NT2/D1 (cell line): ENCODE measurements around the gene OSGIN1.

Source experiments
- DNase-seq: peaks from one replicate; pipeline ENCODE4 v3.0.0-alpha.2; 2011; ENCODE audit warnings: low read depth, low spot score
- H3K27me3 ChIP-seq: 2 replicates; pipeline ENCODE4 v1.6.0; 2011; ENCODE audit warnings: mild to moderate bottlenecking; ENCODE audit not compliant: insufficient read length, insufficient read depth
- H3K36me3 ChIP-seq: 2 replicates; pipeline ENCODE4 v1.6.1; 2011; ENCODE audit warnings: mild to moderate bottlenecking, low read length, mixed read lengths; ENCODE audit not compliant: insufficient read depth, insufficient read length
- H3K4me1 ChIP-seq: 2 replicates; pipeline ENCODE4 v1.5.1; 2011; ENCODE audit not compliant: insufficient read depth, insufficient read length
- H3K4me3 ChIP-seq: 2 replicates; pipeline ENCODE4 v1.5.1; 2011; ENCODE audit warnings: low read depth; ENCODE audit not compliant: insufficient read length
- H3K9ac ChIP-seq: 2 replicates; pipeline ENCODE4 v1.6.0; 2011; ENCODE audit warnings: low read depth; ENCODE audit not compliant: insufficient read length
- H3K9me3 ChIP-seq: 2 replicates; pipeline ENCODE4 v1.5.1; 2011; ENCODE audit warnings: mild to moderate bottlenecking, low read length; ENCODE audit not compliant: insufficient read depth
- SUZ12 ChIP-seq: IDR thresholded peaks from 2 replicates; pipeline ENCODE4 v1.6.1; 2011; ENCODE audit not compliant: insufficient read length, insufficient read depth; ENCODE audit errors: extremely low read depth
- YY1 ChIP-seq: IDR thresholded peaks from 2 replicates; pipeline ENCODE4 v1.6.1; 2011; ENCODE audit not compliant: insufficient read length, insufficient read depth
- ZNF274 ChIP-seq: IDR thresholded peaks from 2 replicates; pipeline ENCODE4 v1.6.1; 2011; ENCODE audit warnings: mild to moderate bottlenecking, low read depth, low read length

The OSGIN1 gene

GRCh38 chr16:83957296-83957855 is 4.3 kb downstream of the OSGIN1 start:
- TF ChIP-seq ZNF274 (no peak), YY1 (no peak), SUZ12 (no peak)
- no peak overlapping the region for H3K9ac ChIP-seq
- H3K27me3 ChIP-seq: peaks cover 13% of the 10 kb centered on the region
- DNase-seq: no peak
- peaks cover 12% of the 10 kb centered on the region for H3K4me1 ChIP-seq
- peaks cover 8% of the 10 kb centered on the region for H3K36me3 ChIP-seq
- H3K9me3 ChIP-seq: no peaks in the 10 kb centered on the region
- no peak overlapping the region for H3K4me3 ChIP-seq

- Histone ChIP-seq H3K27me3 (peaks cover 13% of the 10 kb centered on the region), H3K9me3 (no peaks in the 10 kb centered on the region), H3K9ac (no peak overlapping the region), H3K4me3 (no peak overlapping the region), H3K4me1 (peaks cover 9% of the 10 kb centered on the region), H3K36me3 (peaks cover 8% of the 10 kb centered on the region)
- no peak for TF ChIP-seq SUZ12
- TF ChIP-seq YY1: no peak
- TF ChIP-seq ZNF274: no peak
- DNase-seq: no peak
Observed at GRCh38 chr16:83958137-83958845, 5.3 kb downstream of the OSGIN1 start.

- TF ChIP-seq SUZ12 (no peak), ZNF274 (no peak), YY1 (no peak)
- H3K27me3 ChIP-seq: peaks cover 13% of the 10 kb centered on the region
- no peak for DNase-seq
- peaks cover 8% of the 10 kb centered on the region for H3K36me3 ChIP-seq
- H3K9ac ChIP-seq: no peak overlapping the region
- peaks cover 9% of the 10 kb centered on the region for H3K4me1 ChIP-seq
- H3K9me3 ChIP-seq: no peaks in the 10 kb centered on the region
- no peak overlapping the region for H3K4me3 ChIP-seq
Observed at GRCh38 chr16:83958846-83959565, 6.0 kb downstream of the OSGIN1 start.

- Histone ChIP-seq H3K9ac (no peak overlapping the region), H3K36me3 (peaks cover 8% of the 10 kb centered on the region), H3K4me1 (peaks cover 7% of the 10 kb centered on the region), H3K4me3 (no peak overlapping the region), H3K27me3 (peaks cover 10% of the 10 kb centered on the region), H3K9me3 (no peaks in the 10 kb centered on the region)
- DNase-seq: no peak
- TF ChIP-seq SUZ12: no peak
- no peak for TF ChIP-seq YY1
- no peak for TF ChIP-seq ZNF274
Observed at GRCh38 chr16:83959656-83960434, 6.8 kb downstream of the OSGIN1 start.

- Histone ChIP-seq H3K9ac (no peak overlapping the region), H3K27me3 (peaks cover 5% of the 10 kb centered on the region), H3K4me1 (peaks cover 3% of the 10 kb centered on the region), H3K36me3 (peaks cover 15% of the 10 kb centered on the region), H3K4me3 (no peak overlapping the region), H3K9me3 (no peaks in the 10 kb centered on the region)
- TF ChIP-seq ZNF274 (no peak), YY1 (no peak), SUZ12 (no peak)
- no peak for DNase-seq
Observed at GRCh38 chr16:83960521-83961249, 7.6 kb downstream of the OSGIN1 start.

GRCh38 chr16:83961591-83961990 is 8.6 kb downstream of the OSGIN1 start:
- Histone ChIP-seq H3K36me3 (peaks cover 16% of the 10 kb centered on the region), H3K9me3 (no peaks in the 10 kb centered on the region), H3K27me3 (peaks cover under 1% of the 10 kb centered on the region), H3K9ac (no peak overlapping the region), H3K4me1 (no peaks in the 10 kb centered on the region), H3K4me3 (no peak overlapping the region)
- no peak for TF ChIP-seq ZNF274
- no peak for TF ChIP-seq SUZ12
- no peak for TF ChIP-seq YY1
- no peak for DNase-seq
